Epithelial cell of proximal tubule (primary cell): ENCODE measurements around the gene DKC1. TPM values are rescaled to one million over a fixed set of nuclear protein-coding genes. Genes with fewer than 3 reads are reported as not detected.
"Not testable (repeated sequence)": the region's sequence is repeated elsewhere in the genome, so short reads cannot be mapped to it uniquely, and the experiment has no call there.

Experiments
- DNase-seq: peaks from one replicate; pipeline ENCODE4 v3.0.0-alpha.2; 2011; ENCODE audit warnings: low read depth
- H3K4me3 ChIP-seq: 2 replicates; pipeline ENCODE4 v1.5.1; 2011; ENCODE audit warnings: low read depth, mild to moderate bottlenecking, low read length
- CTCF ChIP-seq: conservative IDR thresholded peaks from 2 replicates; pipeline ENCODE4 v1.5.1; 2012; ENCODE audit warnings: low read depth, mild to moderate bottlenecking, low read length
- total RNA-seq: library from RNA; depleted of rRNA; stranded (reverse); fragments of >200 nt; gene quantifications from 2 replicates; pipeline ENCODE4 v1.2.3, GENCODE V29; 2015

DKC1 gene
- total RNA-seq, 1 donor from 2014 or later, result 41.2 TPM

- H3K4me3 ChIP-seq, result peak overlapping the region; percentile 71
- TF ChIP-seq CTCF, result no peak
- no peak for DNase-seq
Measured at GRCh38 chrX:154805696-154806091, 43.0 kb downstream of the DKC1 start.

- no peak for TF ChIP-seq CTCF
- H3K4me3 ChIP-seq, result no peak overlapping the region
- DNase-seq, result no peak
Measured at GRCh38 chrX:154806837-154807501, 44.3 kb downstream of the DKC1 start.

GRCh38 chrX:154809939-154810665 is 47.4 kb downstream of the DKC1 start:
- H3K4me3 ChIP-seq, result no peak overlapping the region
- no peak for TF ChIP-seq CTCF
- no peak for DNase-seq

GRCh38 chrX:154812341-154813101 is 49.9 kb downstream of the DKC1 start:
- TF ChIP-seq CTCF, result no peak
- no peak overlapping the region for H3K4me3 ChIP-seq
- no peak for DNase-seq

- DNase-seq, result no peak
- H3K4me3 ChIP-seq, result no peak overlapping the region
- no peak for TF ChIP-seq CTCF
Measured at GRCh38 chrX:154813801-154814200, 51.1 kb downstream of the DKC1 start.

- no peak for DNase-seq
- no peak overlapping the region for H3K4me3 ChIP-seq
- no peak for TF ChIP-seq CTCF
Measured at GRCh38 chrX:154815274-154815818, 52.7 kb downstream of the DKC1 start.

GRCh38 chrX:154816326-154816898 is 53.7 kb downstream of the DKC1 start:
- not testable (repeated sequence) for DNase-seq, H3K4me3 ChIP-seq

- not testable (repeated sequence) for DNase-seq, H3K4me3 ChIP-seq
Measured at GRCh38 chrX:154817048-154817618, 54.5 kb downstream of the DKC1 start.
